Lower leg skin (tissue), 3 donors: ENCODE data around the gene TP53AIP1.

Source experiments
- POLR2A ChIP-seq, 2 donors: fragments of 450-650 bp; IDR thresholded peaks; one replicate each; pipeline ENCODE4 v1.6.1; 2016 to 2017; ENCODE audit warnings: antibody characterized with exemption in 2 of 2, mild to moderate bottlenecking in 1 of 2, moderate library complexity in 1 of 2
- TF ChIP-seq, protein P1 (sequence below), 3 donors: fragments of 450-650 bp; IDR thresholded peaks; one replicate each; pipeline ENCODE4 v1.5.1; 2016; ENCODE audit warnings: antibody characterized with exemption in 3 of 3, mild to moderate bottlenecking in 3 of 3, moderate library complexity in 2 of 3

DNA sequence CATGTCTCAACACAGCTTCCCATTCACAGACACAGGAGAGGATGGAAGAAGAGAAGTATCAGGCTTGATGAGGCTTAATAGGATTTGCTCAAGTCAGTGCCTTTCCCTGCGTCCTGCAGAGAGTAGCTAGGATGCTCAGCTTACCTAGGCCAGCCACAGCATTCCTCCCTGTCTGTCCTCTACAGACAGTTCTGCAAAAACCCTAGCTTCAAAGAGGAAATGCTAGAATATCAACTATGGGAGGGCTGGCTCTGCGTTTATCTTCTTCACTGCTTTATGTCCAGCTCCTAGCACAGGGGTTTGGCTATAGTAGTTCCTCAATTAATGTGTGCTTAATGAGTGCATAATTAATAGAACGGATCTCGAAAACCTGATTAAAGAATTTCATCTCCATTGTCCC is 35.1 kb downstream of the TP53AIP1 start:
- TF ChIP-seq, protein P1, sequence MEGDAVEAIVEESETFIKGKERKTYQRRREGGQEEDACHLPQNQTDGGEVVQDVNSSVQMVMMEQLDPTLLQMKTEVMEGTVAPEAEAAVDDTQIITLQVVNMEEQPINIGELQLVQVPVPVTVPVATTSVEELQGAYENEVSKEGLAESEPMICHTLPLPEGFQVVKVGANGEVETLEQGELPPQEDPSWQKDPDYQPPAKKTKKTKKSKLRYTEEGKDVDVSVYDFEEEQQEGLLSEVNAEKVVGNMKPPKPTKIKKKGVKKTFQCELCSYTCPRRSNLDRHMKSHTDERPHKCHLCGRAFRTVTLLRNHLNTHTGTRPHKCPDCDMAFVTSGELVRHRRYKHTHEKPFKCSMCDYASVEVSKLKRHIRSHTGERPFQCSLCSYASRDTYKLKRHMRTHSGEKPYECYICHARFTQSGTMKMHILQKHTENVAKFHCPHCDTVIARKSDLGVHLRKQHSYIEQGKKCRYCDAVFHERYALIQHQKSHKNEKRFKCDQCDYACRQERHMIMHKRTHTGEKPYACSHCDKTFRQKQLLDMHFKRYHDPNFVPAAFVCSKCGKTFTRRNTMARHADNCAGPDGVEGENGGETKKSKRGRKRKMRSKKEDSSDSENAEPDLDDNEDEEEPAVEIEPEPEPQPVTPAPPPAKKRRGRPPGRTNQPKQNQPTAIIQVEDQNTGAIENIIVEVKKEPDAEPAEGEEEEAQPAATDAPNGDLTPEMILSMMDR (IDR thresholded peaks at IDR 0.05): no peak
- no peak for TF ChIP-seq POLR2A (IDR thresholded peaks at IDR 0.05)
